Hematopoietic multipotent progenitor cell treated with erythropoietin and hydrocortisone succinate and interleukin-3 and kit ligand, for 17 days (in vitro differentiated cells): ENCODE data around the gene TRAF3IP1.

Source experiments
- DNase-seq: peaks from one replicate; pipeline ENCODE4 v3.0.0-alpha.2; 2015; ENCODE audit warnings: low spot score

TRAF3IP1 gene

GRCh38 chr2:238449241-238449640 lies 128.9 kb downstream of the TRAF3IP1 start:
- no peak for DNase-seq

GRCh38 chr2:238449909-238450417 lies 129.6 kb downstream of the TRAF3IP1 start:
- no peak for DNase-seq

DNA sequence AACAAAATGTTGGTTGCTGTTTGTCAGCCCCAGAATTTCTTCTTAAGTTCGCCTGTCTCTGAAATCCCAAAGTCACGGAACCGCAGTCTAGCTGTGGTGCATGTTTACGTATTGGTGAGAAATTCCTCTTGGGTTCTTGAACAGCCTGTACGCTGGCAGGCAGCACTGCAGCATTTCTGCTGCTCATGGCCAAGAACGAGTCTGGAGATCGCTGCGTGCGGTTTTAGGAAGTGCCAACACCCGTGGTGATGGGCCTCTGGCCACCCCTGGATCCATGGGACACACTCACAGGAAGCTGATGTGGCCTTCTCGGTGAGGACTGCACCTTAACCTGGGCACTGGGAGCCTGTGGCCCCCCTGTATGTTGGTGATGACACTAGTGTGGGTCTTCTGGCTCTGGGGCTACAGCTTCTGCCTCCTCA lies 130.1 kb downstream of the TRAF3IP1 start:
- DNase-seq: no peak
